ENCODE measurements around the gene MORF4L1. TPM values are rescaled to one million over a fixed set of nuclear protein-coding genes. Genes with fewer than 3 reads are reported as not detected.
A peak's percentile ranks its signal among the peaks of the same experiment; 100 is the strongest.
"Not testable (repeated sequence)": the region's sequence is repeated elsewhere in the genome, so short reads cannot be mapped to it uniquely, and the experiment has no call there.

MORF4L1 gene
- total RNA-seq, 1 donor: 103 TPM

GRCh38 chr15:78854833-78855372 lies 17.8 kb upstream of the MORF4L1 start:
- DNase-seq (ENCODE audit: low read depth in 2 of 3, low spot score in 2 of 3): no peak

- DNase-seq (ENCODE audit: low read depth in 2 of 3, low spot score in 2 of 3): no peak
These were observed 16.9 kb upstream of the MORF4L1 start for GRCh38 chr15:78855746-78856145.

GRCh38 chr15:78859971-78860719 lies 12.5 kb upstream of the MORF4L1 start:
- DNase-seq (ENCODE audit: low read depth in 2 of 3, low spot score in 2 of 3): peak in 2 of 3 donors; percentile 61 to 87

GRCh38 chr15:78865585-78865984 lies 7.1 kb upstream of the MORF4L1 start:
- DNase-seq (ENCODE audit: low read depth in 2 of 3, low spot score in 2 of 3): not testable (repeated sequence)

GRCh38 chr15:78866031-78866430 lies 6.7 kb upstream of the MORF4L1 start:
- not testable (repeated sequence) for DNase-seq (ENCODE audit: low read depth in 2 of 3, low spot score in 2 of 3)

GRCh38 chr15:78866803-78867202 lies 5.9 kb upstream of the MORF4L1 start:
- DNase-seq (ENCODE audit: low read depth in 2 of 3, low spot score in 2 of 3): no peak

- no peak for DNase-seq (ENCODE audit: low read depth in 2 of 3, low spot score in 2 of 3)
These were observed 4.3 kb upstream of the MORF4L1 start for GRCh38 chr15:78868366-78868765.

GRCh38 chr15:78871483-78872127 lies 1.1 kb upstream of the MORF4L1 start:
- DNase-seq (ENCODE audit: low read depth in 2 of 3, low spot score in 2 of 3): not testable (repeated sequence)

- DNase-seq (ENCODE audit: low read depth in 2 of 3, low spot score in 2 of 3): peak; percentile 75 to 96 (median 96)
These were observed 492 bp downstream of the MORF4L1 start for GRCh38 chr15:78872972-78873792.

GRCh38 chr15:78873793-78874765 lies 1.4 kb downstream of the MORF4L1 start:
- peak in 2 of 3 donors; percentile 15 to 28 for DNase-seq (ENCODE audit: low read depth in 2 of 3, low spot score in 2 of 3)

- no peak for DNase-seq (ENCODE audit: low read depth in 2 of 3, low spot score in 2 of 3)
These were observed 2.6 kb downstream of the MORF4L1 start for GRCh38 chr15:78875107-78875914.

- not testable (repeated sequence) for DNase-seq (ENCODE audit: low read depth in 2 of 3, low spot score in 2 of 3)
These were observed 4.3 kb downstream of the MORF4L1 start for GRCh38 chr15:78876954-78877353.

GRCh38 chr15:78878356-78878755 lies 5.7 kb downstream of the MORF4L1 start:
- no peak for DNase-seq (ENCODE audit: low read depth in 2 of 3, low spot score in 2 of 3)

- no peak for DNase-seq (ENCODE audit: low read depth in 2 of 3, low spot score in 2 of 3)
These were observed 7.0 kb downstream of the MORF4L1 start for GRCh38 chr15:78879517-78880241.

GRCh38 chr15:78880242-78880533 lies 7.5 kb downstream of the MORF4L1 start:
- no peak for DNase-seq (ENCODE audit: low read depth in 2 of 3, low spot score in 2 of 3)

GRCh38 chr15:78880813-78881212 lies 8.1 kb downstream of the MORF4L1 start:
- no peak for DNase-seq (ENCODE audit: low read depth in 2 of 3, low spot score in 2 of 3)

GRCh38 chr15:78881681-78882080 lies 9.0 kb downstream of the MORF4L1 start:
- no peak for DNase-seq (ENCODE audit: low read depth in 2 of 3, low spot score in 2 of 3)

- DNase-seq (ENCODE audit: low read depth in 2 of 3, low spot score in 2 of 3): no peak
These were observed 16.3 kb downstream of the MORF4L1 start for GRCh38 chr15:78889000-78889399.

GRCh38 chr15:78893538-78893937 lies 20.8 kb downstream of the MORF4L1 start:
- no peak for DNase-seq (ENCODE audit: low read depth in 2 of 3, low spot score in 2 of 3)

Measured in hematopoietic multipotent progenitor cell (in vitro differentiated cells).